HG03135 (cell line): Measurements from ENCODE around the gene ITGB2.

Experiments used
- ATAC-seq: cut with Tn5 transposase; IDR thresholded peaks from one replicate; pipeline ENCODE4 v1.9.1; 2021; ENCODE audit warnings: mild to moderate bottlenecking, moderate library complexity; ENCODE audit not compliant: unreplicated experiment

Gene ITGB2

DNA sequence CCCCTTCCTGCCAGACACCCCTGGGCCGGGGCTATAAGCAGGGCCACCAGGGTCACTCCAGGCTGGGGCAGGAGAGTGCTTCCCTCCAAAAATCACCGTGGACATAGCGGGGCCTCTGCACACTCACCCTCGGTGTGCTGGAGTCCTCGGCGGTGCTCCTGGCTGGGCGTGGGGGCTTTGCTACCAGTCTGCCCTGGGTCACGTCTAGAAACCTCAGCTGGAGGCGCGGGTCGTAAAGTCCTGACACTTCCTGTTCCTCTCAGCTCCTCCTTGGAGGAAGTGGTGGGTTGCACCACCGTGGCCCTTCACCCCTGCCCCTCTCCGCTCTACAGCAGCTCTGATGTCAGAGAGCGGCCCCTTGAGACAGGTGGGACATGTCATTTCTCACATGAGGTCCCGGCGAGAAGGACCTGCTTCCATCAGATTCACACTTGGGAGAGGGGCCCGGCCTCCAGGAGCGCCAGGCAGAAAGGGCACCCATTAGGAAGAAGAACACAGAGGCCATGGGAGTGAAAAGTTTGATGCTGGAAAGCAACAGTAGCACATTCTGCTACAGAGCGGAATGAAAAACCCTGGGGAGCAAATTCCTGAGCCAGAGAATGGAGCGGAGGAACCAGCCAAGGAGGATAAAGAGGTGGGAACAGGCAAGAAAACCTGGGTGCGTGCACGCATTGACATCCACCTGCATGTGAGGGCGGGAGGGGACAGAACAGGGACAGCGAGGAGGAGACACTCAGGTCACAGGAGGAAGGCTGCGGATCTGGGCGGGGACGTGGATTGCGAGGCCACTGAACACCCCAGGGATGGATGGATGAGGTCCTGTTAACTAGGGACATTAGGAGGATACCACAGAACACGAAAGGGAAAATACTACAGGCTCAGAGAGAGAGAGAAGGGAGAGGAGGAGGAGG is at the start of gene ITGB2:
Gene ITGB2 (minus strand): TSS at position 206 of the 911 bp plus-strand sequence. CDS start 10,117 bp downstream, outside the sequence.
- peak; percentile 56 for ATAC-seq

DNA sequence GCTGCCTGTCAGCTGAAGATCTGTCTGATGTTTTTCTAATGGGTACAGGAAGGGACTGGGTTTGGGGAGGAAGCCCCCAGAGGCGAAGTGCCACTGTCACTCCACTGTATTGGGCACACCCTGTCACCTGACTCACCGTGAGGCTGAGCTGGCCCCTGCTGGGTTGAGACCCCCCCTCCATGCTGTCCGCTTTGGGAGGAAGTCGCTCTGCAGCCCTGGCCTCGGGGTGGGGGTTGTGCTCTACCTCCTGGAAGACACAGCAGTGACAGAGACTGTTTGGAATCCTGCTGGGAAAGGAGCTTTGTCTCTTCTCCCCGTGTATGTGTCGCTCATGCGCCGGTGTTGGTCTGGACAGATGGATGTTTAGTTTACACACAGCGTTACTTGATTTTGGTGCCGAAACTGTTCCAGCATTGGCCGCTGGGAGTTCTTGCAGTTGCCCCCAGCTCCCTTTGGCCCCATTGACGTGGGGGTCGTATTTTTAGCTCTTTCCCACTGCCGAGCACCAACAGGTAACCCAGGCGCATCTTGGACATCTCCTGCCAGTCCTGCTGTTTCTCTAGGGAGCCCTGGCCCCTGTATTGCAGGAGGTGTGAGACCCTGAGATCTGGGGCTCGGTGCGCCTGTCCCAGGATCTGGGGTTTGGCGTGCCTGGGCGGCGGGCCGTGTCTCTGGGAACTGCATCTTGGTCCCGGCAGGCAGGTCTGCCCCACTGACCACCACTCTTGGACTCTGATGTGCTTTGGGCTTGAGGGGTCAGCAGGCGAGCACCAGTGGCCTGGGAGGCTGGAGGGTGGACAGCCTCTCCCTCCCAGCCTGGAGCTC is 49.4 kb upstream of the ITGB2 start:
- no peak for ATAC-seq

DNA sequence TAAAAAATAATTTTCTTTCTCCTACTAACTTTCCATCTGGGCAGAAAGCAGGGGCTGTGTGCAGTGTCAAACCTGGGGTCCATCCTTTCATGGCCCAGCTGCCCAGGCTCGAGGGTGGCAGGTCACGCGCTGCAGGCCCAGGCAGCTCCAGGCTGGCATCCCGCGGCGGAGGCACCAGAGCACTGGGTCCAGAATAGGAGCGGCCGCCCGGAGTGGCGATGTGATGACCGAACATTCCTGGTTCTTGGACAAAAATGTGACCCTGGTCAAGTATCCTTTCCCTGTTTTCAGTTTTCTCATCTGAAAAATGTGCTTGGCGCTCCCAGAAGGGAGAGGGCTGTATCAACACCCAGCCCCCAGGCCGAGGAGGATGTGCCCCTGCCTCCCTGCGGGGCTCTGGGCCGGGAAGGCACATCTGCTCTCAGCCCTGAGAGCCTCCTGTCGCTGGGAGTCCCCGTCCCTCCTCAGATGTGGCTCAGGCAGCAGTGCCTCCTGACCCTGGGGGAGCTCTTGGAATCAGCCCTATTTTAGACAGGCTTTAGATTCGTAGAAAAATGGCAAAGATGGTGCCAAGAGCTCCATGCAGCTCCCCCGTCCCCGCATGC is 48.5 kb upstream of the ITGB2 start:
- no peak for ATAC-seq

GRCh38 chr21:44967082-44968047 is 46.7 kb upstream of the ITGB2 start:
- ATAC-seq = no peak

DNA sequence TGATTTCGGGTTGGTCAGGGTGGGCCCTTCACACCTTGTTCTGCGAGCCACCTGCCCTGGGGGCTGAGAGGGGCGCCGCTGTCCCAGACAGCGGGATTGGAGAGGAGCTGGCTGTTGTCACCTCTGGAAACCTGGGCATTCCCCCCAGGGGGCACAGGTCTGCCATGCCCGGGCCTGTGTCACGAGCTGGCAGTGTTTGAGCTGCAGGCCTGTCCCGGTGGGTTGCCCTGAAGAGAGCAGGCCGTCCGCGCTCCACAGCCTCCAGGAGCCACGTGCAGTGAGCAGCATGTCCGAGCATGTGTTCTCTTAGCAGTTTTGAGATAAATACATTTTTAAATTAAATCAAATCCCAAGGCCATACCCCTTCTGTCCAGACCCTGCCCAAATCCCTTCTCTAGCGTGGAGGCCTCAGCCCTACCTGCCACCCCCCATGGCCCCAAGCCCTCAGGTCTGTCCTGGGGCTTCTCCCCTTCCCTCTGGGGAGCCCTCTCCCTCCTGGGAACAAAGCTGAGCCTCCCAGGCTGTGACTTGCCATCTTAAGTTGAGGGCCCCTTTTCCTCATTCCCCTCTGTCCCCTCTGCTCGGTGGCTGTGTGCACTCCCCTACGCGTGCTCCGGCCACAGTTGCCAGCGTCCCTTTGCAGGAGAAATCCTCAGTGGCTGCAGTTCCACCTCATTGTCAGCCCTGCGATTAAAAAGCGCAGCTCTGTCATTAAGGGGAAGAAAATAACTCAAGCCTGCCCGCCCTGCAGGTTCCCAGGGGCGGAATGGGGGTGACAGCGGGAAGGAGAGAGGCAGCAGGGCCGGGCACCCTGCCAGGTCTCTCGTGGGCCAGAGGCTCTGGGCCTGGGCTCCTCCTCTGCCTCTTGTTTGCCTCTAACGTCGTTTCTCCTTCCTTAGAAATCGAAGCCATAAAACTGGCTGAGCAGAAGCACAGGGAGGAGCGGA is 45.7 kb upstream of the ITGB2 start:
- ATAC-seq = no peak

GRCh38 chr21:44965251-44966022 is 44.7 kb upstream of the ITGB2 start:
- no peak for ATAC-seq

DNA sequence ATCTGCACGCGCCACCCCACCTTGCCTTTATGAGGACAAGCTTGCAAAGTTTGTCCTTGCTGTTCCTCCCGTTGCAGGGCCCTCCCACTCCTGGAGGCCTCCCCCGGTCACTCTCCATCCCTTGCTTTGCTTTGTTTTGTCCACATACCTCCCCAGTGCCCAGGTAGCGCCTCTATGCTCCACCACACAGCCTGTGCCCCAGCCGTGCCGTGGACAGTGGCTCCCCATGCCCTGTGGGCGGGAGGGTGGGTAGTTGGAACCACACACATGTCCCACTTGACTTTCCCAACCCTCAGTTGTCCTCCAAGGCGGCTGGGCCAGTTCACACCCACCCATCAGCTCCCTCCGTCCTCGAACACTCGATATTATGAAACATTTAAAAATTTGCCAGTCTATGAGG is 43.7 kb upstream of the ITGB2 start:
- no peak for ATAC-seq

DNA sequence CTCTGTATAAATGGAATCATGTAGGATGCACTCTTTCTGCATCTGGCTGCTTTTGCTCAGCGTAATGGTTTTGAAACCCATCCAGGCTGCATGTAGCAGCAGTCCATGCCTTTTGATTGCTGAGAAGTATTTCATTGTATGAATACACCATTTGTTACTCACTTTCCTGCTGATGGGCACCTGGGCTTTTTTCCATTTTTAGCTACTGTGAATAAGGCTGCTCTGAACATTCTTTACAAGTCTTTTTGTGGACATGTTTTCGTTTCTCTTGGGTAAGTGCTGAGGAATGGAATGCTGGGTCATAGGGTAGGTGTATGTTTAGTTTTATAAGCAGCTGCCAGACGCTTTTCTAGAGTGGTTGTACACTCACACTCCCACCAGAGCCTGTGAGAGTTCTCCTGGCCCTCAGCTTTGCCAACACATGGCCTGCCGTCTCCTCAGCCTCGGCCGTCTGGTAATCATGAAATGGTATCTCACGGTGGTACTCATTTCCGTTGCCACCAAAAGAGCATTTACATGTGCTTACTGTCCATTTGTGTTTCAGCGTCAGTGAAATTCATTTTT is 41.8 kb upstream of the ITGB2 start:
- ATAC-seq = no peak

DNA sequence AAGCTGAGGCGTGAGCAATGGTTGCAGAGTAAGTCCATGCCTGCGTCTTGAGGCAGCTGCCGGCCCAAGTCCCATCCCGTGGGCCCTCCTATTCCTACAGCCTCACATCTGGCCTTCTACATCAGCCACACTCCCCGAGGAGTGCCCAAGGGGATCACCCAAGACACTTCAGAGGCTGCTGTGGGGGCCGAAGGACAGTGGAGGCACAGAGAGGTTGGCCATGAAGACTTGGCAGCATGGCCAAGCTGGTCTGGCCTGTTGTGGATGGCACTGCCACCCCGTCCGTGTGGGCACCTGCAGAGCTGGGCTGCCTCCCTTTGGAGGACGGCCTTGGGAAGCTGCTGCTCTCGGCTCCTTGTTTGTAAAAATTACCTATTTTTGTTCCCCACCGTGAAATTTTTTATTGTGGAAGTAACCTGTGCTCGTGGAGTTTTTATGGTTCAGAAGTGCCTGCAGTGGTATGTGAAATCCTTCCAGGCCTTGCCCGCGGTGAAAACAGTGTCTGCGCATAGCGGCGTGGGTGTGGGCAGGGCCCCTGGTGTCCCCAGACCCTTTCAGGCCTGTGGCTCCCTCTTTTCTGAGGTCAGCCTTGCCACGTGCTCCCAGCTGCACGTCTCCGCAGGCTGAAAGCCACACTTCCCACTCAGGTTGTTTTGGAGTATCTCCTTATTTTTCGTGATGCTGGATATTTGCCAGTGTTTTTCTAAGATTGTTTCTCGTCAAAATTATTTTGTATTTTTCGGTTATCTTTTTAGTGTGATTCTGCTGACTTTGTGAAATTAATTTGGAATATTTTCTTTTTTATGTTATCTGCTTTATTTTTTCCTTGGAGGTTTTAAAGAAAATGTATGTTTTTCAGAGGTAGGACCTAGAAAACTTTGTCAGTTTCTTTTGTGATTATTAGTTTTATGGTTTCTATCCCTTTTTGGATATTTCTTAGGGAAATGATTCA is 39.7 kb upstream of the ITGB2 start:
- no peak for ATAC-seq

DNA sequence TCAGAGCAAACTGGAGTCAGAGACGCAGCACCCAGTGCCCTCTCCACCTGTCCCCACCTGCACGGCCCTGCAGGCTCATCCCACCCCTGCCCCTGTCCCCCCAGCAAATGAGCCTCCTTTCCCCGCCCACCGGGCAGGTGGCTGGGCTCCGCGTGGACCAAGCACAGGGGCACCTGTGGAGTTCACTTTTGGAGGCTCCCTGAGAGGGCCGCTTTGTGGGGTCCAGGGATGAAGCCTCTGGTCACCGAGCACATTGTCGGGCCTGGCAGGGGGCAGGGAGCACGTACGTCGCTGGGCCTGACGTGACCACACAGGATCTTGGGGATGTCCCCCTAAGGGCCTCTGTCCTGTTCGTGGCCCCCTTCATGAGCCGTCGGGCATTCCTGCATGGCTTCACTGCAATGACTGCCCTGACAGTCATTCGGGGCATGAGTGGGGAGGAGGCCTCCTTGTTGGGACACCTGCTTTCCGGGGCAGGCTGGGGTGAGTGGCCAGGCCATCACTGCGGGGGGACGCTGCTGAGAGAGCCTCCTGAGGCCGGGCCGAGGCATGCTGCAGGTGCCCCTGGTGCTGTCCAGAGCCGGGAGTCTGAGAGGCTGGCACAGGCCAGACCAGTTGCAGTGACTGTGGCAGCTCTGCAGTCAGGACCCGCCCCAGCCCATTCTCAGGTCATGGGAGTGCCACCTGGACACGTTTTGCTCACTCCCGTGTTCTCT is 38.8 kb upstream of the ITGB2 start:
- no peak for ATAC-seq

GRCh38 chr21:44958471-44959191 is 37.9 kb upstream of the ITGB2 start:
- no peak for ATAC-seq

- no peak for ATAC-seq
These were observed 37.3 kb upstream of the ITGB2 start for GRCh38 chr21:44957901-44958451.

GRCh38 chr21:44957047-44957831 is 36.5 kb upstream of the ITGB2 start:
- no peak for ATAC-seq

DNA sequence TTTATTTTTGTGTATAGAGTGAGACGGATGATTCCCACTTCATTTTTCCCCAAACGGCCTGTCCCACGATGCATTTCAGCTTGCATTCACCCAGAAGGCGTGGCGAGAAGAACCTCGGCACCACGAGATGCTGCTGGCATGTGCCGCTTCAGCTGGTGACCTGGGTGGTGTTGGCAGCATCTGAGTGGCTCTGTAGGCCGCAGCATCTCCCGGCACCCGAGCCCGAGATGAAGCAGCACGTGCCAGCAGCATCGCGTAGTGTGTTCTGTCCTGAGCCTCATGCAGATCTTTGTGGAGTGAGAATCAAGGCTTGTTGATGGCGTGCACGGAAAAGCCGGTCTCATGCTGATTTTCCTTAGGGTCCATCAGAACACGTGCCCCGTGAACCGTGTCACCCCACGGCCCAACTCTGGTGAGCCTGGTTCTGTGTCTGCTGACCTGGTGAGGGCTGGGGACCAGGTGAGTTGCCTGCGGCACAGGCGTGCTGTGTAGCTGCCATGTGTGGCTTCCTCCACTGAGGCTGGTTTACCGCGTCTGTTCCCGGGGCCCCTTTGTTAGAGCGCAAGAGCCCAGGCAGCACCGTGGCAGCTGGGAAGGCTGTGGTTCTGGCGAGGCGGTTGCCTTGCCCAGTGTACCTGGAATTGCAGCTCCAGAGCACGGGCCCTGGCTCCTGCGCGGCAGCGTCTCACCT is 35.8 kb upstream of the ITGB2 start:
- ATAC-seq = no peak
